Activated naive CD8-positive, alpha-beta T cell (primary cell): ENCODE results near the gene PTPRH.
A peak's percentile ranks its signal among the peaks of the same experiment; 100 is the strongest.
"Not testable (repeated sequence)": the region's sequence is repeated elsewhere in the genome, so short reads cannot be mapped to it uniquely, and the experiment has no call there.

ENCODE experiments used
- H3K27ac Mint-ChIP-seq: one replicate; pipeline ENCODE4 v1.8.0; 2021; ENCODE audit warnings: mixed read lengths
- H3K27me3 Mint-ChIP-seq: one replicate; pipeline ENCODE4 v1.8.0; 2021; ENCODE audit warnings: mixed read lengths
- H3K36me3 Mint-ChIP-seq: one replicate; pipeline ENCODE4 v1.8.0; 2021; ENCODE audit warnings: mixed read lengths
- H3K4me1 Mint-ChIP-seq: one replicate; pipeline ENCODE4 v1.8.0; 2021; ENCODE audit warnings: low read depth, mixed read lengths
- H3K4me3 Mint-ChIP-seq: one replicate; pipeline ENCODE4 v1.8.0; 2021; ENCODE audit warnings: mild to moderate bottlenecking, mixed read lengths
- H3K9me3 Mint-ChIP-seq: one replicate; pipeline ENCODE4 v1.8.0; 2021; ENCODE audit warnings: low read depth, mixed read lengths

PTPRH gene

DNA sequence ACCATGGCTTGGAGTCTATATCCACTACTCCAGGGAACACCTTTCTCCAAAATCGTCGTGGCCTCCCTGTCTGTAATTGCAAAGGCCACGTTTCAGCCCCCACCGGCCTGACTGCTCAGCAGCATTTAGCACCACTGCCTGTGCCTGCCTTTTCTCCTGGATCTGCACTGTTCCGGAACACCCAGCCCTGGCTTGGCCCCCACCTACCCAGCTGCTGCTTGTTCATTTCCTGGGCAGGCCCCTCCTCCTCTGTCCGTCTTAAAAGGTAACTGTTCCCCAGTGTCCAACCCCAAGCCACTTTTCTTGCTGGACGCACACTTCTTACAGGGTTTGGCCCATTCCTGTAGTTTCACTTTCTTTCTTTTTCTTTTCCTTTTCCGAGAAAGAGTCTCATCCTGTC lies 20.7 kb downstream of the PTPRH start:
- Mint-ChIP-seq H3K9me3 (no peaks in the 10 kb centered on the region), H3K36me3 (no peaks in the 10 kb centered on the region), H3K4me3 (no peak overlapping the region), H3K27ac (no peak overlapping the region), H3K4me1 (peaks cover 5% of the 10 kb centered on the region), H3K27me3 (peaks cover 6% of the 10 kb centered on the region)

DNA sequence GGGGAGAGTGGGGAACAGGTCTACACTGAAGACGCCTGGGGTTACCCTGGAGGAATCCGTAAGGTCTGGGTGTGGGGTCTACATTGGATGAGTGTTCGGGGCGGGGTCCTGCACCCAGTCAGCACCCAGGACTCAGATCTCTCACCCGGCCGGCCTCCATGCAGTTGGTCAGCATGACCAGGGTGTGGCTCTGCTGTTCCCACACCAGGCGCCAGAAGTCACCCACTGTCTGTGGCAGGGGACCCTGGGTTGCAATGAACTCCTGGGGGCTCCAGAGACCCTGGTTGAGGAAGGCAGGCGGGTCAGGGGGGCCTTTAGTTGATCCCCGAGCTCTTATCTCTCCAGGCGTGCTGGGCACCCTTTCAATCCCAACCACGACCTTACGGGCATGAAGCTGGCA lies 23.2 kb downstream of the PTPRH start:
- Mint-ChIP-seq H3K27ac (no peak overlapping the region), H3K27me3 (peaks cover 13% of the 10 kb centered on the region), H3K9me3 (no peaks in the 10 kb centered on the region), H3K4me1 (peaks cover 5% of the 10 kb centered on the region), H3K4me3 (no peak overlapping the region), H3K36me3 (no peaks in the 10 kb centered on the region)

DNA sequence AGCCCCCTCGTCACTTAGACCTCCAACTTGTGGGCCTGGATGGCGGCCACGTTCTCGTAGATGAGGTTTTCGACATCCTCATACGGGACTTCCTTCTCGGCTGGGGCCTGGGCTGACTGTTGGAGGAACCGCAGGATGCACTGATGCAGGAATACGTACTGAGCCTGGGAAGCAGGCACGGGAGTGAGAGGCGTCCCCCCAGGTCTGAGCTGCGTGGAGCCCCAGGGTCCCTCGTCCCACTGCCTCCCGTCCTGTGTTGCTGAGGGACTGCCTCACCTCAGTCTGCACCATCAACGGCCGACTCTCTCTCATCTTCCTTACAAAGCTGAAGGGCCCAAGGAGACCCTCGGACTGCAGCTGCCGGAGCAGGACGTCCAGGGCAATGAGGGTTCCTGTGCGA lies 27.6 kb downstream of the PTPRH start:
- no peaks in the 10 kb centered on the region for H3K9me3 Mint-ChIP-seq
- H3K27me3 Mint-ChIP-seq: peaks cover 21% of the 10 kb centered on the region
- H3K4me1 Mint-ChIP-seq: peaks cover 17% of the 10 kb centered on the region
- no peak overlapping the region for H3K27ac Mint-ChIP-seq
- no peaks in the 10 kb centered on the region for H3K36me3 Mint-ChIP-seq
- H3K4me3 Mint-ChIP-seq: no peak overlapping the region

DNA sequence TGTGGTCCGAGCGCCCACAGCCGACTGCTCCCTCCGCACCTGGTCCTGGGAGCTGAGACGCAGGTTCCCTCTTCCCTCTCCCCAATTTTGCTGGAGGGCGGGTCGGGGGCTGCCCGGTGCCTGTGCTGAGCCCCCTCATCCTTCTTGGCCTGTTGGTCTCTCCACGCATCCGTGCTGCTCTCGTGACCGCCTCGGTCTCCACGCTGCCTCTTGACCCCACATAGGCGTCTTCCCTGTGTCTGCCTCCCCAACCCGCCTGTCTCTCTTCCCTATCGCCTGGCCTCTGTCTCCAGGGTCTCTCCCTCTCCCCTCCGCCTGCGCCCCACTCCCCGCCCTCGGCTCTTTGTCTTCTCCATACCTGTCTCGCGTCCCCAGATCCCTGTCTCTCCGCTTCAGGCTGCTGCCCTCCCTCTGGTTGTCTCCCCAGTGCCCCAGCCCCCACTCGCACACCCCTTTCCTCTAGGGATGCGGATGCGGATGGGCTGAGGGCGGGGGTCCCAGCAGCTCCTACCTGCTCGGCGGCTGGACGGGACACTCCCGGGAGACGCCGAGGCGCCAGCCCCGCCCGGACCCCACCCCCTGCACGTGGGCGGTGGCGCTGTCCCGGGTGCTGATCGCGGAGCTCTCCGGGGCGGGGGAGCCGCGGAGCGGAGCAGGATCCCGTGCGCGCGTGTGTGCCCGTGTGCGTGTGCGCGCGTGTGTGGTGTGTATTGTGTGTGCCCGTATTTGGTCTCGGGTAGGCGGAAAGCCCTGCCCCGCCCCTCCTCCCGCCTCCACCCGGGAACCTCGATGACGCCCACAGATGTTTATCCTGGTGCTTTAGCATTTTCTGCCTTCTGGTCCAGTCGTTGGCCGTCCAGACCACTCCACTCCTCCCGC lies 29.5 kb downstream of the PTPRH start, which contains the start of gene SYT5:
TSS of gene SYT5 (minus strand) at position 684 of the 879 bp plus-strand sequence. CDS start 1,248 bp downstream, outside the sequence.
- H3K36me3 Mint-ChIP-seq: no peaks in the 10 kb centered on the region
- no peaks in the 10 kb centered on the region for H3K9me3 Mint-ChIP-seq
- H3K4me3 Mint-ChIP-seq: peak within 1 kb of the TSS; percentile 79
- H3K4me1 Mint-ChIP-seq: peaks cover 23% of the 10 kb centered on the region
- peaks cover 32% of the 10 kb centered on the region for H3K27me3 Mint-ChIP-seq
- H3K27ac Mint-ChIP-seq: no peak within 1 kb of the TSS

DNA sequence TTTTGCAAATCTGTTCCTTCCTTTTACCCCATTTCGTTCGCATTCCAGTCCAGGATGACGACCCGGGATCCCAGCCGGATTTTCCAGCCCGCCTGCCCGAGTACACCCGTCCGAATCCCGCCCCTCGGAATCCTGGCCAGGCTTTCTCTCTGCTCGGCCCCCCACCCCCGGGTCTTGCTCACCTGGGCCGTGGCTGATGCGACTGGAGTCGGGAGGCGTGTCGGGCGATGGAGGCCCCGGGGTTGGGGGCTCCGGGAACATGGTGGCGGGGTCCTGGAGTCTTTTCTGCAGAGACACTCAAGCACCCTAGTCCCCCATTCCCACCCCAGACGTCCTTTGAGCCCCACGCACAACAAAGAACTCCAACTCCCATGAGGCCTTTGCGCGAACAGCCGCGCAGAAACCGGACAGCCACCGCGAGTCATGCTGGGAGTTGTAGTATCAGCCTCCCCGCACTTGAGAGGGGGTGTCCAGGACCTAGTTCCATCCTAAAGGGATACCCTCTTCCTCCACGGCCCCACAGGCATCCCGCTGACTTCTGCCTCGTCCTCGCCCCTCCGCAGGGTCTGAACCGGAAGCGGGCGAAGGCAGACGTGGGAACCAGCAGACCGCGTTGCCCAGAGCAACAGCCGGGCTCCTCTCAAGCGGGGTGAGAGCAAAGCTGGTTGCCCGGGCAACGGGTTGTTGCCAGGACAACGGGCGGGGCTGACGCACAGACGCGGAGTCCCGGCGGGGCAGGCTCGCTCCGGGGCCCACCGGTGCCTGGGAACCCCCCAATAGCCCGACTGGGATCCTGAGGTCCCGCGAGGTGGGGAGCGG lies 30.3 kb downstream of the PTPRH start:
- peaks cover 37% of the 10 kb centered on the region for H3K27me3 Mint-ChIP-seq
- H3K27ac Mint-ChIP-seq: no peak overlapping the region
- H3K36me3 Mint-ChIP-seq: no peaks in the 10 kb centered on the region
- peaks cover 26% of the 10 kb centered on the region for H3K4me1 Mint-ChIP-seq
- no peaks in the 10 kb centered on the region for H3K9me3 Mint-ChIP-seq
- H3K4me3 Mint-ChIP-seq: peak overlapping the region; percentile 79

DNA sequence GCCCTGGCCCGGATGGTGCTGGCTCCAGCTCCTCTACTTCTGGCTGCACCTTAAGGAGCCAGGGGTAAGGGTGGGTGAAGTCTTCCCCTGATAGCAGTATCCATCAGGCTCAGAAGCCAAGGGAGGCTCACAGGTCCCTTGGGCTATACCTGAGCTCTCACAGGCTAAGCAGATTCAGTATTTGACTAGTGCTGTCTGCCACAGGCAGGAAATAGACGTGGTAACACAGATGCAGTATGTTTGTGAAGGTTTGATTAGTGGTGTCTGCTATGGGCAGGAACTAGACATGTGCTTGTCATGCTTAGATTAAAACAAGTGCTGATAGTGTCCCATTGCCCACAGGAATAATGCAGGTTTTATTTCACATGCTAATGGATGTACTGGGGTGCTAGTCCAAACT lies 33.2 kb downstream of the PTPRH start:
- Mint-ChIP-seq H3K27me3 (peaks cover 41% of the 10 kb centered on the region), H3K4me1 (peaks cover 33% of the 10 kb centered on the region), H3K27ac (no peak overlapping the region), H3K9me3 (no peaks in the 10 kb centered on the region), H3K36me3 (no peaks in the 10 kb centered on the region), H3K4me3 (no peak overlapping the region)

DNA sequence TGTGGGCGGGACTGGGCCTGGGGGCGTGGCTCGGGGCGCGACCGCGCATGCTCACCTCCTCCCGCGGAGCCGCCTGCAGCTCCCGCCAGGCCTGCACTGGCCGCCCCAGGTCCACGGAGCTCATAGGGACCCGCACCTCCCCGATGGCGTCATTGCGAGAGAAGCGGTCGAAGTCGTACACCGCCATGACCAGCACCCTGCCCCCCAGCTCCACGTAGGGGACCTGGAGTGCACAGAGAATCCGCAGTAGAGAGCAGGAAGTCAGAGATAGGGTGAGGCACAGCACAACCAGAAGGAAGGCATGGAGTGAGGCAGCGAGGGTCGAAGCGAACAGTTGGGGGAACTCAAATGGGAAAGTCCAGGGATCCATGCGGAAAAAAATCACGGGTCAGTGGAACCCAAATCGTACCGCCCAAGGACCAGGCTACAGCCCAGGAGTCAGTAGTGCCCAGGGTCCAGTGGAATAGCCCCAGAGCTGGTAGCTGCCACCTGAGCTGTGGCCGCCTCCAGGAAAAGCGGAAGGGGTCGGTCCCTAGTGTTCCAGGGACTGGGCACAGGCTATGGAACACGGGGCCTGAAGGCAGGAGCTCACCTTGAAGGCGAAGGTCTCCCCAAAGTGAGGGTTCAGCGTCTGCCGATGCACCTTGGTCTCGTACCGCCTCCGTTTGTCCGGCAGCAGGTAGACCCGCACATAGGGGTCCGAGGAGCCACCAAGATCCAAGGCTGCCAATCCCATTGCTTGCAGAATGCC lies 34.0 kb downstream of the PTPRH start:
- no peak overlapping the region for H3K4me3 Mint-ChIP-seq
- peaks cover 41% of the 10 kb centered on the region for H3K27me3 Mint-ChIP-seq
- H3K36me3 Mint-ChIP-seq: no peaks in the 10 kb centered on the region
- peaks cover 30% of the 10 kb centered on the region for H3K4me1 Mint-ChIP-seq
- no peak overlapping the region for H3K27ac Mint-ChIP-seq
- no peaks in the 10 kb centered on the region for H3K9me3 Mint-ChIP-seq

DNA sequence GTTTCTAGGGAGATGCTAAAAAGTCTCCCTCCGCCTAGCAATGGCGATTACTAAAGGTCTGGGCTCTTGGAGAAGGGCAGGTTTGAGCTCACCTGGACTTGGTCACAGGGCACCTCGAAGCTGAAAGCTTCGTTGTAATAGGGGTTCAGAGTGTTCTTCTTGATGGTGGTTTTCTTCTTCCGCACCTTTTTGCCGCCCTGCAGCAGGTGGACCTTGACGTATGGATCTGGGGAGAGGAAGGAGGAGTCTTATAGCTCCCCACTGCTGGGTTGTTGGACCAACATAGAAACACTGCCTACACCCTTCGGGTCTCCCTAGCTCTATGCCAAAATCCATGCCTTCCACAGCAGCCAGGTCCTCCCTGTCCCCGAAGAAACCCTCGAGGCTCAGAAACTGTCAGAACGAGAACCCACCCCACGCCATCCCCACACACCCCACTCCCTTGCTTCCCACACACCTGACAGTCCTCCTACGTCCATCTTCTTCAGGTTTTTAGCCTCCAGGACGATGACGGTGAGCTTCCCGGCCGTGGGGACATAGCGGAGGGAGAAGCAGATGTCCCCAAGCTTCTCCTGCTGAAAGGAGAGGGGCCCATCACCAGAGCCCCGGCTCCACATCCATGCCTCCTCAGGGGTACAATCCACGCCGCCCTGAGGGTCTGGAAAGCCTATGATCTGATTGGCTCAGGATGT lies 34.7 kb downstream of the PTPRH start:
- H3K4me3 Mint-ChIP-seq: peak overlapping the region; percentile 66
- H3K9me3 Mint-ChIP-seq: no peaks in the 10 kb centered on the region
- H3K27ac Mint-ChIP-seq: no peak overlapping the region
- H3K36me3 Mint-ChIP-seq: no peaks in the 10 kb centered on the region
- H3K27me3 Mint-ChIP-seq: peaks cover 45% of the 10 kb centered on the region
- H3K4me1 Mint-ChIP-seq: peaks cover 25% of the 10 kb centered on the region

DNA sequence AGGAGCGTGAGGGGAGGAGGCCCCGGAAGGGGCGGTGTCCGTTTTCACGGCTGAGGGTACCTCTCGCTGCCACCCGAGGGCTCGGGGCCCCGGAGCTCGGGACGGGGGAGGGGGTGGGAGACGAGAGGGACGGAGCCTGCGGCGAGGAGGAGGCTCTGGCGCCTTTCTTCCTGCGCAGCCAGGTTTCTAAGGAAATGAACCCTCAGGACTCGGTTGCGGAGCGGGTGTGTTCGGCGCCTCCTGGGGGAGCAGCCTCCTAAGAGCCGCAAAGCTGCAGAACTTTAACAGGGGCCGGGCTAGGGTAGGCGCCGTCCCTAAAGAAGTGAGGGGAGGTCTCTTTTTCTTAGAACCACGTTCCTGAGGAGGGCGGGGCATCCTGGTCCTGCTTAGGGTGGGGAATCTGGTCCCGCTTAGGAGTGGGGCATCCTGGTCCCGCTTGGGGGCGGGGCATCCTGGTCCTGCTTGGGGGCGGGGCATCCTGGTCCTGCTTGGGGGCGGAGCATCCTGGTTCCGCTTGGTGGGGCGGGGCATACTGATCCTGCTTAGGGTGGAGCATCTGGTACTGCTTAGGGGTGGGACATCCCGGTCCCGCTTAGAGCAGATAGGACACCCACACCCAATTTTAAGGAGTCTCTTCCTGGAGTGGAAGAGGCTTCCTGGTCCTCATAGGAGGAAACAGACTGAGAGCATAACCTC lies 35.4 kb downstream of the PTPRH start:
- Mint-ChIP-seq H3K36me3 (no peaks in the 10 kb centered on the region), H3K27ac (no peak overlapping the region), H3K4me1 (peaks cover 20% of the 10 kb centered on the region), H3K4me3 (peak overlapping the region; percentile 66), H3K27me3 (peaks cover 48% of the 10 kb centered on the region), H3K9me3 (no peaks in the 10 kb centered on the region)

DNA sequence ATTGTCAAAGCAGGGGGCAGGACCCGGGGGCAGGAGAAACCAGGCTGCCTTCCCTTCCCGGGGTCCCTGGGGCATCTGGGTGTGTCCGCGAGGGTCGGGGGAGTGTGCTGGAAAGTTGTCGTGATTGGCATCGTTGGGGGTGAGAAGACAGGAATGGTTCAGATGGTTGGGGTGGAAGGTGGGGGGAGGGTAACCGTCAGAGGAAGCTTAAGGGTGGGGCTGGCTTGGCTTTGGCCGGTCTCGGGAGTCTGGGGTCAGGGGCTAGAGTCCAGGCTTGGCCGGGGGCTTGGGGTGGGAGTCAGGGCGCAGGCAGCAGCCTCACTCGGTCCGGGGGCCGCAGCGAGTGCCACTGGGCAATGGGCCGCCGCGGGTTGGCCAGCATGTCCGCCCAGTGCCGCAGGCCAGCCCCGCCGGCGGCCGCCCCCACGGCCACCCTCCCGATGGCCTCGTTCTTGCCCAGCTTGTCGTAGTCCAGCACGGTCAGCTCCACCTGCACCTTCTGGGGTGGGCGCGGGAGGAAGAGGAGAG lies 36.1 kb downstream of the PTPRH start:
- Mint-ChIP-seq H3K27ac (no peak overlapping the region), H3K36me3 (no peaks in the 10 kb centered on the region), H3K27me3 (peaks cover 48% of the 10 kb centered on the region), H3K9me3 (no peaks in the 10 kb centered on the region), H3K4me1 (peaks cover 17% of the 10 kb centered on the region), H3K4me3 (peak overlapping the region; percentile 69)

DNA sequence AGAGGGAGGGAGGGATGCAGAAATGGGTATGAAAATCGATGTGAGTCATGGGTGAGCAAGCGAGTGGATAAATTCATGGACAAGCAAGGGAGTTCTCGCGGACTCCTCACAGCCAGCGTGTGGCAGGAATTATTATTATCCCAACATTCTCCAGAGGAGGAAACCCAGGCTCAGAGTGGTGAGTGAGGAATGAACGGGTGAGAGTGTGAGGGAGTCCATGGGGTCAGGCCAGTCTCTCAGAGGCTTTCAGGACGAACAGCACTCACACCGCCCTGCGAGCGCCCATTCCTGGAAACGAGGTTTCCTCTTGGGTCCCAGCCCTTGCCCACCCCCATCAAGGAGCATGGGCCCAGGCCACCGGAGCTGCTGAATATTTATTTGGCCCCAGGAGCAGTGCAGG lies 36.6 kb downstream of the PTPRH start:
- Mint-ChIP-seq H3K4me3 (peak overlapping the region; percentile 69), H3K36me3 (no peaks in the 10 kb centered on the region), H3K27ac (no peak overlapping the region), H3K27me3 (peaks cover 49% of the 10 kb centered on the region), H3K4me1 (peaks cover 16% of the 10 kb centered on the region), H3K9me3 (no peaks in the 10 kb centered on the region)

DNA sequence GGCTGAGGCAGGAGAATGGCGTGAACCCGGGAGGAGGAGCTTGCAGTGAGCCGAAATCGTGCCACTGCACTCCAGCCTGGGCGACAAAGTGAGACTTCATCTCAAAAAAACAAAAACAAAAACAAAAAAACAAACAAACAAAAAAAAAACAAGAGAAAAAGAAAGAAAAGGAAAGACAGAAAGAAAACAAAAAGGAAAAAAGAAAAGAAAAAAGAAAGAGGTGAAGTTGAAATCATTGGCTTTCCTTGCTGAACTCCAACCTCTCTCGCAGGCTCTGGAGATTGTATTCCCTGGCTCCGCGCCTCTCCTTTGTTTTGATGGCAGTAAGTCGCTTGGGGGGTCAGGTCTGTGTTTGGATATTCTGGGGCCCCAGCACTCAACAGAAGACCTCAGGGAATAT lies 37.0 kb downstream of the PTPRH start:
- H3K27ac Mint-ChIP-seq, H3K36me3 Mint-ChIP-seq, H3K9me3 Mint-ChIP-seq: not testable (repeated sequence)
- peaks cover 16% of the 10 kb centered on the region for H3K4me1 Mint-ChIP-seq
- peaks cover 49% of the 10 kb centered on the region for H3K27me3 Mint-ChIP-seq
- H3K4me3 Mint-ChIP-seq: peak overlapping the region; percentile 69

DNA sequence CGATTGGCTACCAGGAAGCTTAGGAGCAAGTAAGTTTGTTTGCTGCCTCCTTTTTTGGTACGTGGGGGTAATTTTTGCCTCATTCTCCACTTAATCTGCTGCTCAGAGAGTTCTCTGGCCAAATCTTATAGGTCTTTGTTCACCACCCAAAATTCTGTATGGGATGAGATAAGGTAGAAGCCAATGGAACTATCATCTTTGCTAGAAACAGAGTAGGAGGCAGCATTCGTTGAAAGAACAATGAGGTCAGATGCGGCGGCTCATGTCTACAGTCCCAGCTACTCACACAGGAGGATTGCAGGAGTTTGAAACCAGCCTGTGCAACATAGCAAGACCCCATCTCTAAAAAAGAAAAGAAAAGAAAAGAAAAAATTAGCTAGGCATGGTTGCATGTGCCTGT lies 37.9 kb downstream of the PTPRH start:
- Mint-ChIP-seq H3K36me3 (no peaks in the 10 kb centered on the region), H3K27ac (no peak overlapping the region), H3K4me3 (peak overlapping the region; percentile 54), H3K4me1 (peaks cover 23% of the 10 kb centered on the region), H3K9me3 (no peaks in the 10 kb centered on the region), H3K27me3 (peaks cover 50% of the 10 kb centered on the region)

DNA sequence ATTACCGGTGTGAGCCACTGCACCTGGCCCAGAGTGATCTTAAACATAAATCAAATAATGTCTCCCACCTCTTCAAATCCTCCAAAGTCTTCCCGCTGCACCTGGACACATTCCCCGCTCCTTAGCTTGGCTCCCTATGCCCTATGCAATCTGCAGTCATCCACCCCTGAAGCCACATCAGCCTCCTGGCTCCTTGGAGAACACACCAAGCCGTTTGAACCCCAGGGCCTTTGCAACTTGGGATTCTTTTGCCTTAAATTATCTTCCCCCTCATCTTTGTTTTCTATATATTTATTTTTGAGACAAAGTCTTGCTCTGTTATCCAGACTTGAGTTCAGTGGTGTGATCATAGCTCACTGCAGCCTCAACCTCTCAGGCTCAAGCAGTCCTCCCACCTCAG lies 40.2 kb downstream of the PTPRH start:
- Mint-ChIP-seq H3K27ac (no peak overlapping the region), H3K9me3 (no peaks in the 10 kb centered on the region), H3K36me3 (no peaks in the 10 kb centered on the region), H3K27me3 (peaks cover 44% of the 10 kb centered on the region), H3K4me3 (no peak overlapping the region), H3K4me1 (peaks cover 19% of the 10 kb centered on the region)
